Neuronal stem cell (in vitro differentiated cells): ENCODE measurements around the gene EMP2.

Experiments
- DNase-seq: peaks from one replicate; pipeline ENCODE4 v3.0.0-alpha.2; 2013; ENCODE audit warnings: low spot score
- H2AFZ ChIP-seq: one replicate; pipeline ENCODE4 v1.6.1; 2013; ENCODE audit warnings: mild to moderate bottlenecking, low read length, inconsistent platforms
- H2AK5ac ChIP-seq: 2 replicates; pipeline ENCODE4 v1.6.1; 2013; ENCODE audit warnings: low read depth, mild to moderate bottlenecking, inconsistent platforms, low read length, moderate library complexity, mixed read lengths
- H2BK120ac ChIP-seq: 2 replicates; pipeline ENCODE4 v1.6.1; 2013; ENCODE audit warnings: low read depth, mild to moderate bottlenecking, inconsistent platforms, low read length, moderate library complexity, mixed read lengths
- H2BK12ac ChIP-seq: one replicate; pipeline ENCODE4 v1.6.1; 2013; ENCODE audit warnings: low read length, inconsistent platforms
- H2BK15ac ChIP-seq: 2 replicates; pipeline ENCODE4 v1.6.1; 2013; ENCODE audit warnings: mild to moderate bottlenecking, low read length, inconsistent platforms, mixed read lengths
- H2BK5ac ChIP-seq: one replicate; pipeline ENCODE4 v1.6.1; 2013; ENCODE audit warnings: inconsistent platforms, mild to moderate bottlenecking, low read length, moderate library complexity
- H3K14ac ChIP-seq: one replicate; pipeline ENCODE4 v1.6.1; 2013; ENCODE audit warnings: low read length, inconsistent platforms
- H3K18ac ChIP-seq: 2 replicates; pipeline ENCODE4 v1.6.1; 2013; ENCODE audit warnings: low read length, inconsistent platforms
- H3K23ac ChIP-seq: 2 replicates; pipeline ENCODE4 v1.6.1; 2013; ENCODE audit warnings: low read depth, mild to moderate bottlenecking, mixed read lengths, low read length, inconsistent platforms; ENCODE audit not compliant: poor library complexity
- H3K27ac ChIP-seq: replicated peaks from 3 replicates; pipeline ENCODE4 v1.5.1; 2013; ENCODE audit warnings: low read length, inconsistent platforms
- H3K27me3 ChIP-seq, 3 experiments: 2 replicates each; pipeline ENCODE4 v1.6.1; 2013; ENCODE audit warnings: low read length in 3 of 3, mild to moderate bottlenecking in 2 of 3, inconsistent platforms in 1 of 3, low read depth in 1 of 3, mixed read lengths in 1 of 3, moderate library complexity in 1 of 3; ENCODE audit not compliant: control insufficient read depth in 3 of 3, insufficient read depth in 3 of 3
- H3K36me3 ChIP-seq, 2 donors: replicated peaks in 1 of 2; 2 replicates each; pipeline ENCODE4 v1.6.1; 2013; ENCODE audit warnings: low read length in 2 of 2; ENCODE audit not compliant: control insufficient read depth in 2 of 2, insufficient read depth in 2 of 2
- H3K4ac ChIP-seq: 2 replicates; pipeline ENCODE4 v1.6.1; 2013; ENCODE audit warnings: inconsistent platforms, mild to moderate bottlenecking, low read length, moderate library complexity
- H3K4me1 ChIP-seq, 2 donors: 1 replicate in 1 of 2; 2 replicates in 1 of 2; pipeline ENCODE4 v1.6.1; 2013; ENCODE audit warnings: low read length in 2 of 2, low read depth in 1 of 2; ENCODE audit not compliant: control insufficient read depth in 2 of 2, insufficient read depth in 1 of 2
- H3K4me2 ChIP-seq: one replicate; pipeline ENCODE4 v1.6.1; 2013; ENCODE audit warnings: mild to moderate bottlenecking, low read length, inconsistent platforms; ENCODE audit not compliant: insufficient read depth, poor library complexity, severe bottlenecking
- H3K4me3 ChIP-seq, 2 donors: 2 replicates each; pipeline ENCODE4 v1.5.1; 2013; ENCODE audit warnings: low read length in 2 of 2, mild to moderate bottlenecking in 2 of 2, inconsistent platforms in 1 of 2, moderate library complexity in 1 of 2
- H3K79me1 ChIP-seq: one replicate; pipeline ENCODE4 v1.6.1; 2013; ENCODE audit warnings: low read depth, mild to moderate bottlenecking, inconsistent platforms, low read length, moderate library complexity
- H3K9ac ChIP-seq: one replicate; pipeline ENCODE4 v1.6.1; 2013; ENCODE audit warnings: mild to moderate bottlenecking, low read depth, low read length, inconsistent platforms; ENCODE audit not compliant: poor library complexity
- H3K9me3 ChIP-seq, 2 donors: replicated peaks in 1 of 2; 2 replicates each; pipeline versions ENCODE3 to v1.6.1; 2013; ENCODE audit warnings: low read length in 2 of 2, mild to moderate bottlenecking in 2 of 2, inconsistent platforms in 1 of 2, low read depth in 1 of 2, mixed read lengths in 1 of 2, moderate library complexity in 1 of 2; ENCODE audit not compliant: control insufficient read depth in 2 of 2, insufficient read depth in 1 of 2
- H4K8ac ChIP-seq: one replicate; pipeline ENCODE4 v1.6.1; 2013; ENCODE audit warnings: low read depth, mild to moderate bottlenecking, inconsistent platforms, low read length, moderate library complexity
- H4K91ac ChIP-seq: one replicate; pipeline ENCODE4 v1.6.1; 2013; ENCODE audit warnings: low read length, low read depth, mild to moderate bottlenecking, inconsistent platforms; ENCODE audit not compliant: poor library complexity
- WGBS, 2 donors: extraction: QIAGEN DNeasy Blood & Tissue Kit; methylation state at CpG; one replicate each; pipeline ENCODE4 v1.1.7; 2013; ENCODE audit warnings: missing lambda C conversion rate in 2 of 2, mixed read lengths in 1 of 2; ENCODE audit not compliant: insufficient read length in 2 of 2, insufficient replicate concordance in 1 of 2; ENCODE audit errors: extremely low coverage in 2 of 2; 5-methylcytosine and 5-hydroxymethylcytosine counted together

Gene EMP2

DNA sequence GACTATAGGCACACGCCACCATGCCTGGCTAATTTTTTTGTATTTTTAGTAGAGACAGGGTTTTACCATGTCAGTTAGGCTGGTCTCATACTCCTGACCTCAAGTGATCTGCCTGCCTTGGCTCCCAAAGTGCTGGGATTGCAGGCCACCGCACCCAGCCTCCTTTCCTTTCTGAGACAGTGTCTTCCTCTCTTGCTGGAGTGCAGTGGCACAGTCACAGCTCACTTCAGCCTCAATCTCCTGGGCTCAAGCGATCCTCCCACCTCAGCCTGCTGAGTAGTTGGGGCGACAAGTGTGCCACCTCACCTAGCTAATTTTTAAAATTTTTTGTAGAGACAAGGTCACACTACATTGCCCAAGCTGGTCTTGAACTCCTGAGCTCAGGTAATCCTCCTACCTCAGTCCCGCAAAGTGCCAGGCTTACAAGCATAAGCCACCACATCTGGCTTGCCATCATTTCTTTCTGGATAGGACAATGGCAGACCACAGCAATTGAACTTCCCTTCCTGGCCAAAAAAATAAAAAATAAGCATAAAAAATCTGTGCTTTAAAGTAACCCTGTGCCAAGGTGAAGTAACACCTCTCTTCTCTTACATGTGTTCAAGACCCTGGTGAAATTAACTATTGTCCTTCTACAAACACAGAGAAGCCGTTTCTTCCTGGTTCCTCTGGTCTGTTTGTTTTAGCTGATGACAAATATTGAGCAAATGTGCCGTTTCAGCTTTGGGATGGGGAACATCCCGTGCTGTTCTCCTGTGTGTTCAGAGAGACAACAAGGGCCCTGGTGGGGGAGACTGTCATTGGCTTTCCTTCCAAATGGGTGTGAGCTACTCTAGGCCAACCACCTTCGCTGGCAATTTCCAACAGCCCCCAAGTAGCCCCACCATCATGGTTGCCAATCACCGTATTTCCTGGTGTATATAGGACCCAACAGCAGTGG is 60.2 kb downstream of the EMP2 start:
- no CpG with 5 or more reads among the region's 10 CpGs for WGBS, 2 donors
- no peak overlapping the region for H3K18ac ChIP-seq

DNA sequence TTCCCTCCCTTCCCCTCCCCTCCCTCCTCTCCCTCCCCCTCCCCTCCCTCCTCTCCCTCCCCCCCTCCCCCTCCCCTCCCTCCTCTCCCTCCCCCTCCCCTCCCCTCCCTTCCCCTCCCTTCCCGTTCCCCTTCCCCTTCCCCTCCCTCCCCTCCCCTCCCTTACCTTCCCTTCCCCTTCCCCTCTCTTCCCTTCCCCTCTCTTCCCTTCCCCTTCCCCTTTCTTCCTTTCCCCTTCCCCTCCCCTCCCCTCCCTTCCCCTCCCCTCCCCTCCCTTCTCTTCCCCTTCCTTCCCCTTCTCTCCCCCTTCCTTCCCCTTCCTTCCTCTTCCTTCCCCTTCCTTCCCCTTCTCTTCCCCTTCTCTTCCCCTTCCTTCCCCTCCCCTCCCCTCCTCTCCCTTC is 61.1 kb downstream of the EMP2 start:
- H3K27me3 ChIP-seq, result no peaks in the 10 kb centered on the region
- WGBS, 2 donors, result no CpG with 5 or more reads among the region's 1 CpG
- H3K4me3 ChIP-seq, result no peak overlapping the region
- H3K23ac ChIP-seq, result no peak overlapping the region
- no peak overlapping the region for H2BK15ac ChIP-seq
- H2AFZ ChIP-seq, result no peak overlapping the region
- H3K14ac ChIP-seq, result no peak overlapping the region
- no peak for DNase-seq
- H3K27ac ChIP-seq, result no peak overlapping the region
- H2AK5ac ChIP-seq, result no peak overlapping the region
- no peak overlapping the region for H2BK12ac ChIP-seq
- H2BK5ac ChIP-seq, result no peak overlapping the region
- H3K36me3 ChIP-seq, result no peaks in the 10 kb centered on the region
- H3K79me1 ChIP-seq, result no peaks in the 10 kb centered on the region
- no peak overlapping the region for H3K4me2 ChIP-seq
- H4K8ac ChIP-seq, result no peak overlapping the region
- H2BK120ac ChIP-seq, result no peak overlapping the region
- H3K9ac ChIP-seq, result no peak overlapping the region
- no peak overlapping the region for H3K18ac ChIP-seq
- H4K91ac ChIP-seq, result no peak overlapping the region
- H3K9me3 ChIP-seq, result no peaks in the 10 kb centered on the region
- H3K4me1 ChIP-seq, result no peaks in the 10 kb centered on the region
- no peak overlapping the region for H3K4ac ChIP-seq

More for the DNA sequence above, 60.2 kb downstream of the EMP2 start:
- Histone ChIP-seq H3K27me3 (no peaks in the 10 kb centered on the region), H4K8ac (no peak overlapping the region), H3K4me1 (no peaks in the 10 kb centered on the region), H3K4ac (no peak overlapping the region), H2AK5ac (no peak overlapping the region), H3K9me3 (no peaks in the 10 kb centered on the region), H3K23ac (no peak overlapping the region), H3K36me3 (no peaks in the 10 kb centered on the region), H3K4me3 (no peak overlapping the region), H3K27ac (no peak overlapping the region), H2BK15ac (no peak overlapping the region), H2BK5ac (no peak overlapping the region), H2AFZ (no peak overlapping the region), H4K91ac (no peak overlapping the region), H2BK120ac (no peak overlapping the region), H3K9ac (no peak overlapping the region), H2BK12ac (no peak overlapping the region), H3K14ac (peak overlapping the region; percentile 82), H3K79me1 (no peaks in the 10 kb centered on the region), H3K4me2 (no peak overlapping the region)
- DNase-seq, result no peak

DNA sequence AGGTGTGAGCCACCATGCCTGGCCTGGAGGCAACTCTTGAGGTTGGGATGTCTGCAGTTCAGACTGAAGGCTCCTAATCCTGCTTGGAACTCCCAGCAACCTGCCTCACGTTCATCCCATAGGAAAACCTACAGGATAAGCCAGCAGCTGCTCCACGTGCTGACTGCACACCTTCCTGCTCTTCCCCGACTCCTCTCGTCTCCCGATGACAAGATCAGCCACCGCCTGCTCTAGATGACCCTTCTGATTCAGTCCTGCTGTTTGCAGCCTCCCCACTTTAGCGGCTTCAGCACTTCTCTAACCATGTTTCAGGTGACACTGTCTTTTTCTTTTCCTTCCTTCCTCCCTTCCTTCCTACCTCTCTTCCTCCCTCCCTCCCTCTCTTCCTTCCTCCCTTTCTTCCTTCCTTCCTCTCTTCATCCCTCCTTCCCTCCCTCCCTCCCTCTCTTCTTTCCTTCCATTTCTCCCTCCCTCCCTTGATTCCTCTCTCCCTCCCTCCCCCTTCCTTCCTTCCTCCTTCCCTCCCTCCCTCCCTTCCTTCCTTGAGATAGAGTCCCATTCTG is 61.8 kb downstream of the EMP2 start:
- no peak overlapping the region for H3K23ac ChIP-seq
- H3K14ac ChIP-seq, result no peak overlapping the region
- no peak overlapping the region for H2AFZ ChIP-seq
- H2BK12ac ChIP-seq, result no peak overlapping the region
- H3K9me3 ChIP-seq, result no peaks in the 10 kb centered on the region
- no peak overlapping the region for H3K9ac ChIP-seq
- H3K4me3 ChIP-seq, result peak overlapping the region in 1 of 2 donors; percentile 55
- H4K8ac ChIP-seq, result no peak overlapping the region
- no peaks in the 10 kb centered on the region for H3K4me1 ChIP-seq
- no peaks in the 10 kb centered on the region for H3K79me1 ChIP-seq
- WGBS, 2 donors, result no CpG with 5 or more reads among the region's 7 CpGs
- no peak for DNase-seq
- H2BK5ac ChIP-seq, result no peak overlapping the region
- no peak overlapping the region for H2BK120ac ChIP-seq
- H3K4me2 ChIP-seq, result no peak overlapping the region
- no peak overlapping the region for H3K18ac ChIP-seq
- no peaks in the 10 kb centered on the region for H3K27me3 ChIP-seq
- no peak overlapping the region for H3K4ac ChIP-seq
- H2AK5ac ChIP-seq, result no peak overlapping the region
- no peaks in the 10 kb centered on the region for H3K36me3 ChIP-seq
- peak overlapping the region; percentile 38 for H4K91ac ChIP-seq
- H3K27ac ChIP-seq, result no peak overlapping the region
- no peak overlapping the region for H2BK15ac ChIP-seq

DNA sequence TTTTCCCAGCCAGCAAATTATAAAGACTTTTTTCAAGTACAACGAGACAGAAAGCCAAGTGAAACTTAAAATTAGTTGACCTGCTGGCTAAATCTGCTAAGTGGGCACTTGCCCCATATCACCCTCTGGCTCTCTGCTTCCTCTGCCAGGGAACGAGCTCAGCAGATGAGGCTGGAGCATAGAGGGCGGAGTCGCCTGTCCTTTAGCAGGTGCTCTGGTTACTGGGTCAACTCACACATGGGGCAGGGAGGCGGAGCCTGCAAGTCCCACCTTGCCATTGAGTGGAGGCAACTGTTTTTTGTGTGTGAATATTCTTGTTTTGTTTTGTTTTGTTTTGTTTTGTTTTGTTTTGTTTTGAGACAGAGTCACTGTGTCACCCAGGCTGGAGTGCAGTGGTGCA is 62.5 kb downstream of the EMP2 start:
- H3K4me1 ChIP-seq, result no peaks in the 10 kb centered on the region
- H2BK12ac ChIP-seq, result no peak overlapping the region
- H2AFZ ChIP-seq, result no peak overlapping the region
- no peak overlapping the region for H4K8ac ChIP-seq
- H3K23ac ChIP-seq, result no peak overlapping the region
- no peak overlapping the region for H3K4me2 ChIP-seq
- H3K4ac ChIP-seq, result no peak overlapping the region
- no peak for DNase-seq
- H2AK5ac ChIP-seq, result no peak overlapping the region
- H3K4me3 ChIP-seq, result no peak overlapping the region
- no peak overlapping the region for H2BK15ac ChIP-seq
- H3K27ac ChIP-seq, result no peak overlapping the region
- no peaks in the 10 kb centered on the region for H3K27me3 ChIP-seq
- no CpG with 5 or more reads among the region's 5 CpGs for WGBS, 2 donors
- no peaks in the 10 kb centered on the region for H3K36me3 ChIP-seq
- H3K14ac ChIP-seq, result no peak overlapping the region
- no peaks in the 10 kb centered on the region for H3K9me3 ChIP-seq
- H4K91ac ChIP-seq, result no peak overlapping the region
- H2BK120ac ChIP-seq, result no peak overlapping the region
- H2BK5ac ChIP-seq, result no peak overlapping the region
- H3K18ac ChIP-seq, result no peak overlapping the region
- H3K79me1 ChIP-seq, result no peaks in the 10 kb centered on the region
- no peak overlapping the region for H3K9ac ChIP-seq
